ENCODE results near the gene SMIM10.

GRCh38 chrX:134975516-134975915, 15.3 kb upstream of the SMIM10 start:
- TF ChIP-seq YY1 (IDR thresholded peaks at IDR 0.05; ENCODE audit: insufficient read depth, insufficient read length) (no peak), ZNF274 (IDR thresholded peaks at IDR 0.05; ENCODE audit: low read depth, low read length) (no peak), SUZ12 (IDR thresholded peaks at IDR 0.05; ENCODE audit: extremely low read depth, insufficient read depth, insufficient read length) (no peak)
